CD14-positive monocyte (primary cell): ENCODE results near the gene ZBTB7C. TPM values are rescaled to one million over a fixed set of nuclear protein-coding genes. Genes with fewer than 3 reads are reported as not detected.

Experiments used
- DNase-seq, 3 donors: peaks; one replicate each; pipeline ENCODE4 v3.0.0-alpha.2; 2011 to 2022
- H2AFZ ChIP-seq: 2 replicates; pipeline ENCODE4 v1.6.0; 2012; ENCODE audit warnings: mild to moderate bottlenecking, low read depth, low read length, inconsistent platforms; ENCODE audit not compliant: insufficient read depth, poor library complexity, severe bottlenecking
- H3K27ac ChIP-seq, 2 donors: 1 replicate in 1 of 2; 2 replicates in 1 of 2; pipeline ENCODE4 v1.5.1; 2012 to 2013; ENCODE audit warnings: low read length in 2 of 2, control low read depth in 1 of 2, inconsistent platforms in 1 of 2, low read depth in 1 of 2, mild to moderate bottlenecking in 1 of 2
- H3K27me3 ChIP-seq, 2 donors: one replicate each; pipeline versions ENCODE4 v1.6.0 to v1.6.1; 2011 to 2013; ENCODE audit warnings: low read length in 2 of 2; ENCODE audit not compliant: control insufficient read depth in 2 of 2, insufficient read depth in 2 of 2
- H3K36me3 ChIP-seq, 2 donors: replicated peaks in 1 of 2; 1 replicate in 1 of 2; 2 replicates in 1 of 2; pipeline versions ENCODE4 v1.5.1 to v1.6.1; 2012 to 2013; ENCODE audit warnings: low read length in 2 of 2, control low read depth in 1 of 2, inconsistent platforms in 1 of 2, mild to moderate bottlenecking in 1 of 2; ENCODE audit not compliant: insufficient read depth in 2 of 2, control insufficient read depth in 1 of 2
- H3K4me1 ChIP-seq, 2 donors: 1 replicate in 1 of 2; 2 replicates in 1 of 2; pipeline versions ENCODE4 v1.5.1 to v1.6.1; 2012 to 2013; ENCODE audit warnings: low read length in 2 of 2, control low read depth in 1 of 2, inconsistent platforms in 1 of 2, mild to moderate bottlenecking in 1 of 2, moderate library complexity in 1 of 2; ENCODE audit not compliant: insufficient read depth in 2 of 2, control insufficient read depth in 1 of 2
- H3K4me2 ChIP-seq: replicated peaks from 2 replicates; pipeline ENCODE3; 2012; ENCODE audit warnings: low read length, moderate library complexity, mild to moderate bottlenecking; ENCODE audit not compliant: poor library complexity, severe bottlenecking; ENCODE audit errors: extremely low read depth
- H3K4me3 ChIP-seq, 3 experiments: fragments of 200-600 bp in 1 of 3; sonication (generic) in 1 of 3; replicated peaks in 1 of 3; 1 replicate in 2 of 3; 2 replicates in 1 of 3; pipeline ENCODE4 v1.5.1; 2011 to 2013; ENCODE audit warnings: low read length in 3 of 3, mild to moderate bottlenecking in 3 of 3, control low read depth in 2 of 3, low read depth in 2 of 3, inconsistent platforms in 1 of 3, moderate library complexity in 1 of 3
- H3K79me2 ChIP-seq: 2 replicates; pipeline ENCODE4 v1.6.0; 2012; ENCODE audit warnings: mild to moderate bottlenecking, control low read depth, inconsistent platforms, low read length, moderate library complexity; ENCODE audit not compliant: insufficient read depth
- H3K9ac ChIP-seq: 2 replicates; pipeline ENCODE4 v1.6.0; 2017; ENCODE audit warnings: low read length, mild to moderate bottlenecking; ENCODE audit not compliant: insufficient read depth, poor library complexity, severe bottlenecking
- H3K9me3 ChIP-seq, 2 donors: replicated peaks in 1 of 2; 1 replicate in 1 of 2; 2 replicates in 1 of 2; pipeline versions ENCODE4 v1.5.1 to v1.6.1; 2012 to 2013; ENCODE audit warnings: low read length in 2 of 2, control low read depth in 1 of 2; ENCODE audit not compliant: control insufficient read depth in 1 of 2, insufficient read depth in 1 of 2
- H4K20me1 ChIP-seq: 2 replicates; pipeline ENCODE4 v1.6.0; 2012; ENCODE audit warnings: mild to moderate bottlenecking, low read length, control low read depth, moderate library complexity; ENCODE audit not compliant: insufficient read depth
- H3K27ac Mint-ChIP-seq, 7 donors: one replicate each; pipeline ENCODE4 v1.8.0; 2020; ENCODE audit warnings: mild to moderate bottlenecking in 7 of 7, mixed read lengths in 7 of 7, moderate library complexity in 6 of 7, inconsistent platforms in 2 of 7
- H3K27me3 Mint-ChIP-seq, 3 donors: one replicate each; pipeline ENCODE4 v1.8.0; 2021 to 2022; ENCODE audit warnings: low read depth in 3 of 3, mild to moderate bottlenecking in 3 of 3, mixed read lengths in 3 of 3, moderate library complexity in 3 of 3, inconsistent platforms in 1 of 3
- H3K36me3 Mint-ChIP-seq, 2 donors: one replicate each; pipeline ENCODE4 v1.8.0; 2020; ENCODE audit warnings: mixed read lengths in 2 of 2, inconsistent platforms in 1 of 2, mild to moderate bottlenecking in 1 of 2
- H3K4me1 Mint-ChIP-seq: one replicate; pipeline ENCODE4 v1.8.0; 2020; ENCODE audit warnings: mild to moderate bottlenecking, mixed read lengths
- H3K4me3 Mint-ChIP-seq, 2 donors: one replicate each; pipeline ENCODE4 v1.8.0; 2020; ENCODE audit warnings: mild to moderate bottlenecking in 2 of 2, mixed read lengths in 2 of 2, moderate library complexity in 1 of 2
- H3K9me3 Mint-ChIP-seq, 7 donors: one replicate each; pipeline ENCODE4 v1.8.0; 2020 to 2022; ENCODE audit warnings: mixed read lengths in 7 of 7, mild to moderate bottlenecking in 6 of 7, moderate library complexity in 6 of 7, inconsistent platforms in 2 of 7
- CTCF ChIP-seq: fragments of 200-600 bp; IDR thresholded peaks from one replicate; pipeline ENCODE4 v1.8.0; 2022; ENCODE audit warnings: antibody characterized with exemption, mild to moderate bottlenecking
- WGBS: methylation state at CpG from one replicate; pipeline ENCODE4 v1.1.5; 2013; ENCODE audit warnings: missing lambda C conversion rate; ENCODE audit not compliant: insufficient coverage; 5-methylcytosine and 5-hydroxymethylcytosine counted together
- intact Hi-C, 2 donors: fragments of 100-400 bp; cut with micrococcal nuclease; formaldehyde crosslinking; loops; one replicate each; pipeline versions ENCODE4 v1.15.0 to v1.15.1; 2023
- polyA plus RNA-seq, 3 donors: library from polyadenylated mRNA; depleted of rRNA in 1 of 3; unstranded in 2 of 3; stranded (reverse) in 1 of 3; fragments of 300-500 nt in 2 of 3; fragments of >200 nt in 1 of 3; fragmentation: Illumina TruSeq in 2 of 3; gene quantifications; 1 replicate in 2 of 3; 2 replicates in 1 of 3; pipeline ENCODE4 v1.2.3, GENCODE V29; 2012 to 2021

Gene ZBTB7C
- polyA plus RNA-seq, 3 donors: 0.03 to 0.09 TPM; not detected in 1

- H3K27me3 Mint-ChIP-seq: peaks cover 5 to 11% (median 8%) of the 10 kb centered on the region in 3 donors
- DNase-seq: no peak
- 87% methylated on average over 6 of the region's 7 CpGs for WGBS
- Histone ChIP-seq H3K79me2 (no peaks in the 10 kb centered on the region), H2AFZ (no peak overlapping the region), H3K27ac (no peak overlapping the region), H3K4me3 (no peak overlapping the region), H3K9ac (no peak overlapping the region), H4K20me1 (no peaks in the 10 kb centered on the region), H3K4me1 (no peaks in the 10 kb centered on the region), H3K4me2 (no peak overlapping the region), H3K36me3 (no peaks in the 10 kb centered on the region), H3K9me3 (no peaks in the 10 kb centered on the region), H3K27me3 (no peaks in the 10 kb centered on the region)
- H3K4me3 Mint-ChIP-seq: no peak overlapping the region
- no peak for TF ChIP-seq CTCF
- H3K9me3 Mint-ChIP-seq: peaks cover 0 to 1% (median 0%) of the 10 kb centered on the region in 7 donors
- H3K4me1 Mint-ChIP-seq: no peaks in the 10 kb centered on the region
- intact Hi-C loops: no loop called here
- no peak overlapping the region for H3K27ac Mint-ChIP-seq
- no peaks in the 10 kb centered on the region for H3K36me3 Mint-ChIP-seq
Observed at GRCh38 chr18:48356151-48356745, 52.9 kb downstream of the ZBTB7C start.

- TF ChIP-seq CTCF: no peak
- no peaks in the 10 kb centered on the region for H3K4me1 Mint-ChIP-seq
- no peaks in the 10 kb centered on the region for H3K36me3 Mint-ChIP-seq
- no peaks in the 10 kb centered on the region for H3K36me3 ChIP-seq
- H3K27me3 ChIP-seq: no peaks in the 10 kb centered on the region
- H3K9me3 ChIP-seq: no peaks in the 10 kb centered on the region
- intact Hi-C loops: no loop called here
- H3K9me3 Mint-ChIP-seq: no peaks in the 10 kb centered on the region
- H3K27me3 Mint-ChIP-seq: peaks cover 5 to 10% (median 8%) of the 10 kb centered on the region in 3 donors
- DNase-seq: no peak
- no peak overlapping the region for H2AFZ ChIP-seq
- no peak overlapping the region for H3K27ac Mint-ChIP-seq
- no peak overlapping the region for H3K4me3 Mint-ChIP-seq
- WGBS: 86% methylated on average over 14 of the region's 15 CpGs
- no peak overlapping the region for H3K9ac ChIP-seq
- H3K4me3 ChIP-seq: no peak overlapping the region
- H3K4me2 ChIP-seq: no peak overlapping the region
- H3K27ac ChIP-seq: no peak overlapping the region
- H3K79me2 ChIP-seq: no peaks in the 10 kb centered on the region
- H4K20me1 ChIP-seq: no peaks in the 10 kb centered on the region
- H3K4me1 ChIP-seq: no peaks in the 10 kb centered on the region
Observed at GRCh38 chr18:48355276-48356115, 53.7 kb downstream of the ZBTB7C start.
